SK-N-SH (cell line): ENCODE data around the gene CLDN16. TPM values are rescaled to one million over a fixed set of nuclear protein-coding genes. Genes with fewer than 3 reads are reported as not detected.

Experiments
- CTCF ChIA-PET: fragments of 300-600, 350-600 bp; formaldehyde crosslinking; extraction: SDS; loops from one replicate; lab custom pipeline; 2021; lab: Yijun Ruan, JAX
- POLR2A ChIA-PET: fragments of 350-600 bp; sonication (Branson Sonifier 250); formaldehyde crosslinking; extraction: SDS; loops from one replicate; lab custom pipeline; 2020; ENCODE audit warnings: antibody characterized with exemption, inconsistent platforms; lab: Yijun Ruan, JAX
- DNase-seq: peaks from one replicate; pipeline ENCODE4 v3.0.0; 2012
- H2AFZ ChIP-seq: fragments of 200-600 bp; sonication (generic); 2 replicates; pipeline ENCODE4 v1.8.1; 2016; ENCODE audit warnings: antibody characterized with exemption, mild to moderate bottlenecking, low read depth
- H3F3A ChIP-seq: fragments of 200-600 bp; sonication (generic); replicated peaks from 2 replicates; pipeline ENCODE3; 2016; ENCODE audit warnings: antibody characterized with exemption, mild to moderate bottlenecking; ENCODE audit not compliant: insufficient read depth
- H3K27ac ChIP-seq, 2 experiments: fragments of 200-500 bp in 1 of 2; fragments of 200-600 bp in 1 of 2; sonication (Bioruptor generic) in 1 of 2; sonication (generic), shearing (Covaris generic) in 1 of 2; 2 replicates each; pipeline versions ENCODE4 v1.5.1 to v1.6.1; 2014 to 2016; ENCODE audit warnings: low read depth in 2 of 2, inconsistent platforms in 1 of 2, low read length in 1 of 2, mild to moderate bottlenecking in 1 of 2, mixed read lengths in 1 of 2
- H3K27me3 ChIP-seq: fragments of 200-600 bp; sonication (generic), shearing (Covaris generic); 2 replicates; pipeline ENCODE4 v1.6.1; 2016; ENCODE audit warnings: mixed run types; ENCODE audit not compliant: insufficient read depth
- H3K36me3 ChIP-seq, 2 experiments: fragments of 200-500 bp in 1 of 2; fragments of 200-600 bp in 1 of 2; sonication (Bioruptor generic) in 1 of 2; sonication (generic) in 1 of 2; replicated peaks in 1 of 2; 2 replicates each; pipeline versions ENCODE3 to v1.5.1; 2014 to 2016; ENCODE audit warnings: low read length in 1 of 2, mild to moderate bottlenecking in 1 of 2; ENCODE audit not compliant: insufficient read depth in 2 of 2, control insufficient read depth in 1 of 2
- H3K4me1 ChIP-seq, 2 experiments: fragments of 200-500 bp in 1 of 2; fragments of 200-600 bp in 1 of 2; sonication (Bioruptor generic) in 1 of 2; sonication (generic), shearing (Covaris generic) in 1 of 2; 2 replicates each; pipeline versions ENCODE4 v1.5.1 to v1.6.1; 2014 to 2016; ENCODE audit warnings: low read depth in 1 of 2, low read length in 1 of 2, mixed run types in 1 of 2; ENCODE audit not compliant: insufficient read depth in 2 of 2, control insufficient read depth in 1 of 2
- H3K4me2 ChIP-seq: fragments of 200-600 bp; sonication (generic), shearing (Covaris generic); 2 replicates; pipeline ENCODE4 v1.6.1; 2017; ENCODE audit warnings: mixed run types
- H3K4me3 ChIP-seq, 2 experiments: fragments of 200-500 bp in 1 of 2; fragments of 200-600 bp in 1 of 2; sonication (Bioruptor generic) in 1 of 2; sonication (generic), shearing (Covaris generic) in 1 of 2; 2 replicates each; pipeline versions ENCODE4 v1.5.1 to v1.8.1; 2014 to 2016; ENCODE audit warnings: low read depth in 2 of 2, inconsistent platforms in 1 of 2, low read length in 1 of 2, mild to moderate bottlenecking in 1 of 2, mixed read lengths in 1 of 2, moderate library complexity in 1 of 2
- H3K79me2 ChIP-seq: fragments of 200-600 bp; sonication (generic); 2 replicates; pipeline ENCODE4 v1.8.1; 2017; ENCODE audit warnings: mild to moderate bottlenecking; ENCODE audit not compliant: insufficient read depth
- H3K9ac ChIP-seq: fragments of 200-600 bp; sonication (generic); 2 replicates; pipeline ENCODE4 v1.6.1; 2017; ENCODE audit warnings: mixed run types
- H3K9me2 ChIP-seq: fragments of 200-600 bp; sonication (generic); 2 replicates; pipeline ENCODE4 v1.6.1; 2017; ENCODE audit warnings: mixed run types
- H3K9me3 ChIP-seq: fragments of 200-600 bp; sonication (generic); 2 replicates; pipeline ENCODE4 v1.6.1; 2017; ENCODE audit warnings: mixed run types, mild to moderate bottlenecking, moderate library complexity
- H4K20me1 ChIP-seq: fragments of 200-600 bp; sonication (generic); 2 replicates; pipeline ENCODE4 v1.6.1; 2017; ENCODE audit warnings: mild to moderate bottlenecking, mixed run types; ENCODE audit not compliant: insufficient read depth
- CHD2 ChIP-seq: fragments of 150-350 bp; IDR thresholded peaks from 2 replicates; pipeline ENCODE4 v1.6.1; 2018; ENCODE audit warnings: low read length; ENCODE audit not compliant: partially characterized antibody
- ELF1 ChIP-seq: IDR thresholded peaks from 2 replicates; pipeline ENCODE4 v1.4.0; 2012
- FOSL2 ChIP-seq: IDR thresholded peaks from 2 replicates; pipeline ENCODE4 v1.4.0; 2012; ENCODE audit warnings: low read depth, mild to moderate bottlenecking, moderate library complexity, borderline replicate concordance
- FOXJ3 ChIP-seq: sonication (generic); formaldehyde crosslinking; IDR thresholded peaks from 2 replicates; pipeline ENCODE4 v1.5.1; 2020; ENCODE audit warnings: mild to moderate bottlenecking, missing genetic modification reagents
- FOXM1 ChIP-seq: IDR thresholded peaks from 2 replicates; pipeline ENCODE4 v1.4.0; 2012; ENCODE audit warnings: low read depth, mild to moderate bottlenecking
- MXI1 ChIP-seq: IDR thresholded peaks from 2 replicates; pipeline ENCODE4 v1.6.1; 2012; ENCODE audit warnings: mild to moderate bottlenecking, low read depth, low read length, improper control_type of control experiment
- NFIC ChIP-seq: IDR thresholded peaks from 2 replicates; pipeline ENCODE4 v1.4.0; 2012; ENCODE audit warnings: borderline replicate concordance
- NRF1 ChIP-seq: IDR thresholded peaks from 2 replicates; pipeline ENCODE4 v1.6.1; 2012; ENCODE audit warnings: low read depth, mild to moderate bottlenecking, low read length
- POLR2AphosphoS5 ChIP-seq: IDR thresholded peaks from 2 replicates; pipeline ENCODE4 v1.6.1; 2012; ENCODE audit warnings: low read depth, low read length
- RAD21 ChIP-seq: IDR thresholded peaks from 2 replicates; pipeline ENCODE4 v1.6.1; 2012; ENCODE audit warnings: mild to moderate bottlenecking, low read length
- RCOR1 ChIP-seq: fragments of 150-350 bp; IDR thresholded peaks from 2 replicates; pipeline ENCODE4 v1.6.1; 2017; ENCODE audit warnings: antibody characterized with exemption, low read length
- RFX5 ChIP-seq: IDR thresholded peaks from 2 replicates; pipeline ENCODE4 v1.6.1; 2012; ENCODE audit warnings: mild to moderate bottlenecking, improper control_type of control experiment, low read length
- SIN3A ChIP-seq: IDR thresholded peaks from 2 replicates; pipeline ENCODE4 v1.6.1; 2012; ENCODE audit warnings: low read depth, mild to moderate bottlenecking, low read length, moderate library complexity, borderline replicate concordance
- SMC3 ChIP-seq: IDR thresholded peaks from 2 replicates; pipeline ENCODE4 v1.6.1; 2012; ENCODE audit warnings: low read depth, low read length, improper control_type of control experiment
- TAF1 ChIP-seq: IDR thresholded peaks from 2 replicates; pipeline ENCODE4 v1.6.1; 2012; ENCODE audit warnings: low read depth, mild to moderate bottlenecking, low read length, moderate library complexity, borderline replicate concordance
- TCF12 ChIP-seq: IDR thresholded peaks from 2 replicates; pipeline ENCODE4 v1.4.0; 2012
- USF1 ChIP-seq: IDR thresholded peaks from 2 replicates; pipeline ENCODE4 v1.4.0; 2012; ENCODE audit warnings: low read depth, borderline replicate concordance
- YY1 ChIP-seq: IDR thresholded peaks from 2 replicates; pipeline ENCODE4 v1.4.0; 2012; ENCODE audit warnings: low read depth, mild to moderate bottlenecking
- WGBS: methylation state at CpG from one replicate; pipeline ENCODE4 v1.1.6; 2017; ENCODE audit warnings: low lambda C conversion rate; 5-methylcytosine and 5-hydroxymethylcytosine counted together
- polyA plus RNA-seq, 3 experiments: library from polyadenylated mRNA; depleted of rRNA; stranded (reverse); fragments of >200 nt; gene quantifications; 2 replicates each; pipeline ENCODE4 v1.2.3, GENCODE V29; 2012
- TF ChIP-seq, protein P1 (sequence below): IDR thresholded peaks from 2 replicates; pipeline ENCODE4; 2012

CLDN16 gene
- polyA plus RNA-seq, 1 of the 3 experiments (the other 2 are of a cell fraction) = 0.02 TPM

- Histone ChIP-seq H3K36me3 (no peaks in the 10 kb centered on the region), H3K9ac (no peak overlapping the region), H3K9me2 (no peaks in the 10 kb centered on the region), H4K20me1 (no peaks in the 10 kb centered on the region), H3K27me3 (no peaks in the 10 kb centered on the region; the same call in 1 of the 2 replicates), H3F3A (no peaks in the 10 kb centered on the region), H3K4me2 (no peak overlapping the region), H3K9me3 (no peaks in the 10 kb centered on the region; the same call in 1 of the 2 replicates), H3K79me2 (no peaks in the 10 kb centered on the region), H3K27ac (no peak overlapping the region), H3K4me3 (no peak overlapping the region), H3K4me1 (no peaks in the 10 kb centered on the region), H2AFZ (no peak overlapping the region)
- DNase-seq = no peak
- ChIA-PET CTCF (no interaction called here), POLR2A (no interaction called here)
- no peak for TF ChIP-seq FOSL2
- no peak for TF ChIP-seq SIN3A
- no peak for TF ChIP-seq NFIC
- TF ChIP-seq RFX5 = no peak
- no peak for TF ChIP-seq FOXJ3
- no peak for TF ChIP-seq FOXM1
- TF ChIP-seq, protein P1, sequence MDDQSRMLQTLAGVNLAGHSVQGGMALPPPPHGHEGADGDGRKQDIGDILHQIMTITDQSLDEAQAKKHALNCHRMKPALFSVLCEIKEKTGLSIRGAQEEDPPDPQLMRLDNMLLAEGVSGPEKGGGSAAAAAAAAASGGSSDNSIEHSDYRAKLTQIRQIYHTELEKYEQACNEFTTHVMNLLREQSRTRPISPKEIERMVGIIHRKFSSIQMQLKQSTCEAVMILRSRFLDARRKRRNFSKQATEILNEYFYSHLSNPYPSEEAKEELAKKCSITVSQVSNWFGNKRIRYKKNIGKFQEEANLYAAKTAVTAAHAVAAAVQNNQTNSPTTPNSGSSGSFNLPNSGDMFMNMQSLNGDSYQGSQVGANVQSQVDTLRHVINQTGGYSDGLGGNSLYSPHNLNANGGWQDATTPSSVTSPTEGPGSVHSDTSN = no peak
- no peak for TF ChIP-seq MXI1
- no peak for TF ChIP-seq TCF12
- TF ChIP-seq CHD2 = no peak
- no peak for TF ChIP-seq ELF1
- no peak for TF ChIP-seq RAD21
- no peak for TF ChIP-seq POLR2AphosphoS5
- 26% methylated on average over 2 of the region's 2 CpGs for WGBS
Measured at GRCh38 chr3:190360228-190360627, 27.7 kb upstream of the CLDN16 start.

DNA sequence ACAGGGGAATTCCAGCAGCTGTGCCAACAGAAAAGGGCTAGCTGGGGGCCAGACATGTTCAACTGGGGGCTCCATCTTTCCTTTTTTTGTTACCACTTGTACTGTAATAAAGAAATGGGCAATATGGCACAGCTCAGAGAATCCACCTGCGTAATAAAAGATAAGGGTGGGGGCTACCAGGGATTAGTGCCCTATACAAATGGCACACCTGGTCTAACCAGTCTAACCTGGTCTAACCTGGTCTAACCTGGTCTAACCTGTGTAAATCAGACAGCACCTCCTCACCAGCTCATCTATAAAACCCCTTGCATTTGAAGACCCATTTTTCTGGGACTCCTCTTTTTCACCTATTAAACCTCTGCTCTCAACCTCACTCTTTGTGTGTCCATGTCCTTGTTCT lies 26.2 kb upstream of the CLDN16 start:
- POLR2A ChIA-PET = no interaction called here
- H3K9me3 ChIP-seq = no peaks in the 10 kb centered on the region

More for the DNA sequence above, 26.2 kb upstream of the CLDN16 start:
- DNase-seq = no peak
- Histone ChIP-seq H3K79me2 (no peaks in the 10 kb centered on the region), H3K4me2 (no peak overlapping the region), H3F3A (no peaks in the 10 kb centered on the region), H3K9me2 (no peaks in the 10 kb centered on the region), H2AFZ (no peak overlapping the region), H3K27ac (no peak overlapping the region), H3K4me3 (no peak overlapping the region), H3K4me1 (no peaks in the 10 kb centered on the region), H4K20me1 (no peaks in the 10 kb centered on the region), H3K36me3 (no peaks in the 10 kb centered on the region), H3K9ac (no peak overlapping the region), H3K27me3 (no peaks in the 10 kb centered on the region; the same call in 1 of the 2 replicates)
- WGBS = 55% methylated on average over 1 of the region's 1 CpG
- CTCF ChIA-PET = no interaction called here
- TF ChIP-seq USF1 = no peak
- TF ChIP-seq YY1 = no peak
- no peak for TF ChIP-seq TAF1
- no peak for TF ChIP-seq NRF1
- TF ChIP-seq, protein P1 = no peak
- no peak for TF ChIP-seq SIN3A
- no peak for TF ChIP-seq RCOR1
- TF ChIP-seq FOXJ3 = no peak
- TF ChIP-seq SMC3 = no peak
